Measurements from ENCODE around the gene SLC26A9. TPM values are rescaled to one million over a fixed set of nuclear protein-coding genes. Genes with fewer than 3 reads are reported as not detected.

Gene SLC26A9
- total and polyA plus RNA-seq, 2 donors (not counting 1 experiment from before 2014, with no cell fraction given): not detected

GRCh38 chr1:205930799-205931281 is 12.4 kb downstream of the SLC26A9 start:
- ChIA-PET POLR2A (no interaction called here), CTCF (interaction anchor here (1.0 kb wide), 1 partner anchor 46 kb away, joined by 3 read pairs; no protein-coding TSS in a partner anchor)
- H3K36me3 ChIP-seq (replicated peaks in 1 of 2; ENCODE audit: control extremely low read depth in 1 of 2, control insufficient read depth in 1 of 2, extremely low read depth in 1 of 2, insufficient read depth in 2 of 2, low read length in 1 of 2): no peaks in the 10 kb centered on the region
- WGBS (ENCODE audit: insufficient coverage): 83% methylated on average over 1 of the region's 4 CpGs
- H3K9me3 ChIP-seq (ENCODE audit: control extremely low read depth in 1 of 3, control insufficient read depth in 2 of 3, insufficient read depth in 1 of 3, low read length in 2 of 3): no peaks in the 10 kb centered on the region
- H3K9ac ChIP-seq (ENCODE audit: low read length): no peak overlapping the region
- no peaks in the 10 kb centered on the region for H3K4me1 ChIP-seq (ENCODE audit: control insufficient read depth in 2 of 2, insufficient read depth in 2 of 2, low read length in 2 of 2)
- H3K4me2 ChIP-seq (replicated peaks; ENCODE audit: low read depth, low read length, poor library complexity, severe bottlenecking): no peak overlapping the region
- ATAC-seq (ENCODE audit: low read depth): no peak
- no peaks in the 10 kb centered on the region for H3K9me3 Mint-ChIP-seq (ENCODE audit: insufficient read depth)
- peaks cover 0 to 6% (median 2%) of the 10 kb centered on the region in 4 experiments for H3K27me3 ChIP-seq (replicated peaks in 1 of 4; ENCODE audit: control extremely low read depth in 1 of 4, control insufficient read depth in 3 of 4, insufficient read depth in 4 of 4, low read length in 3 of 4)
- H3K4me1 Mint-ChIP-seq: no peaks in the 10 kb centered on the region
- no peaks in the 10 kb centered on the region for H3K79me2 ChIP-seq (ENCODE audit: control insufficient read depth, insufficient read depth, low read length)
- no peak for TF ChIP-seq EZH2 (IDR thresholded peaks at IDR 0.05; ENCODE audit: borderline replicate concordance, insufficient read depth, low read depth, low read length, poor library complexity, severe bottlenecking)
- TF ChIP-seq, protein P1, sequence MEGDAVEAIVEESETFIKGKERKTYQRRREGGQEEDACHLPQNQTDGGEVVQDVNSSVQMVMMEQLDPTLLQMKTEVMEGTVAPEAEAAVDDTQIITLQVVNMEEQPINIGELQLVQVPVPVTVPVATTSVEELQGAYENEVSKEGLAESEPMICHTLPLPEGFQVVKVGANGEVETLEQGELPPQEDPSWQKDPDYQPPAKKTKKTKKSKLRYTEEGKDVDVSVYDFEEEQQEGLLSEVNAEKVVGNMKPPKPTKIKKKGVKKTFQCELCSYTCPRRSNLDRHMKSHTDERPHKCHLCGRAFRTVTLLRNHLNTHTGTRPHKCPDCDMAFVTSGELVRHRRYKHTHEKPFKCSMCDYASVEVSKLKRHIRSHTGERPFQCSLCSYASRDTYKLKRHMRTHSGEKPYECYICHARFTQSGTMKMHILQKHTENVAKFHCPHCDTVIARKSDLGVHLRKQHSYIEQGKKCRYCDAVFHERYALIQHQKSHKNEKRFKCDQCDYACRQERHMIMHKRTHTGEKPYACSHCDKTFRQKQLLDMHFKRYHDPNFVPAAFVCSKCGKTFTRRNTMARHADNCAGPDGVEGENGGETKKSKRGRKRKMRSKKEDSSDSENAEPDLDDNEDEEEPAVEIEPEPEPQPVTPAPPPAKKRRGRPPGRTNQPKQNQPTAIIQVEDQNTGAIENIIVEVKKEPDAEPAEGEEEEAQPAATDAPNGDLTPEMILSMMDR (IDR thresholded peaks at IDR 0.05): no peak
- no peak overlapping the region for H3K4me3 Mint-ChIP-seq
- peaks cover 38% of the 10 kb centered on the region for H3K27me3 Mint-ChIP-seq
- no peak overlapping the region for H3K4me3 ChIP-seq (ENCODE audit: control extremely low read depth in 1 of 5, extremely low read depth in 1 of 5, insufficient read depth in 1 of 5, low read depth in 2 of 5, low read length in 4 of 5)
- intact Hi-C loops (cut with micrococcal nuclease): no loop called here
- H2AFZ ChIP-seq (ENCODE audit: insufficient read depth, low read depth, low read length, poor library complexity, severe bottlenecking): no peak overlapping the region
- no peaks in the 10 kb centered on the region for H4K20me1 ChIP-seq (ENCODE audit: control insufficient read depth, insufficient read depth, low read length, poor library complexity, severe bottlenecking)
- H3K27ac ChIP-seq (ENCODE audit: low read length in 2 of 2): no peak overlapping the region
- H3K27ac Mint-ChIP-seq: no peak overlapping the region
- DNase-seq: no peak

- intact Hi-C loops (cut with micrococcal nuclease): no loop called here
- Histone ChIP-seq H3K9me3 (ENCODE audit: control extremely low read depth in 1 of 3, control insufficient read depth in 2 of 3, insufficient read depth in 1 of 3, low read length in 2 of 3) (no peaks in the 10 kb centered on the region), H3K27ac (ENCODE audit: low read length in 2 of 2) (no peak overlapping the region), H3K79me2 (ENCODE audit: control insufficient read depth, insufficient read depth, low read length) (no peaks in the 10 kb centered on the region), H3K4me2 (replicated peaks; ENCODE audit: low read depth, low read length, poor library complexity, severe bottlenecking) (no peak overlapping the region), H3K9ac (ENCODE audit: low read length) (no peak overlapping the region), H3K27me3 (replicated peaks in 1 of 4; ENCODE audit: control extremely low read depth in 1 of 4, control insufficient read depth in 3 of 4, insufficient read depth in 4 of 4, low read length in 3 of 4) (peaks cover 0 to 6% (median 2%) of the 10 kb centered on the region in 4 experiments), H4K20me1 (ENCODE audit: control insufficient read depth, insufficient read depth, low read length, poor library complexity, severe bottlenecking) (no peaks in the 10 kb centered on the region), H3K36me3 (replicated peaks in 1 of 2; ENCODE audit: control extremely low read depth in 1 of 2, control insufficient read depth in 1 of 2, extremely low read depth in 1 of 2, insufficient read depth in 2 of 2, low read length in 1 of 2) (no peaks in the 10 kb centered on the region), H3K4me1 (ENCODE audit: control insufficient read depth in 2 of 2, insufficient read depth in 2 of 2, low read length in 2 of 2) (no peaks in the 10 kb centered on the region), H2AFZ (ENCODE audit: insufficient read depth, low read depth, low read length, poor library complexity, severe bottlenecking) (no peak overlapping the region), H3K4me3 (ENCODE audit: control extremely low read depth in 1 of 5, extremely low read depth in 1 of 5, insufficient read depth in 1 of 5, low read depth in 2 of 5, low read length in 4 of 5) (no peak overlapping the region)
- DNase-seq (no peak), ATAC-seq (ENCODE audit: low read depth) (no peak)
- no peak overlapping the region for H3K27ac Mint-ChIP-seq
- POLR2A ChIA-PET: no interaction called here
- CTCF ChIA-PET: no interaction called here
- no peak overlapping the region for H3K4me3 Mint-ChIP-seq
- 88% methylated on average over 1 of the region's 1 CpG for WGBS (ENCODE audit: insufficient coverage)
- H3K4me1 Mint-ChIP-seq: no peaks in the 10 kb centered on the region
- no peak for TF ChIP-seq EZH2 (IDR thresholded peaks at IDR 0.05; ENCODE audit: borderline replicate concordance, insufficient read depth, low read depth, low read length, poor library complexity, severe bottlenecking)
- TF ChIP-seq, protein P1 (IDR thresholded peaks at IDR 0.05): no peak
- peaks cover 36% of the 10 kb centered on the region for H3K27me3 Mint-ChIP-seq
- no peaks in the 10 kb centered on the region for H3K9me3 Mint-ChIP-seq (ENCODE audit: insufficient read depth)
Observed at GRCh38 chr1:205930195-205930577, 13.1 kb downstream of the SLC26A9 start.
